SK-N-SH (cell line): ENCODE results near the gene GAP43.

Source experiments
- EP300 ChIP-seq, 2 experiments: IDR thresholded peaks; 2 replicates each; pipeline versions ENCODE4 v1.4.0 to v1.6.1; 2012; ENCODE audit warnings: borderline replicate concordance in 1 of 2, low read depth in 1 of 2, low read length in 1 of 2
- EZH2phosphoT487 ChIP-seq: fragments of 200-600 bp; sonication (generic); IDR thresholded peaks from 2 replicates; pipeline ENCODE4 v1.6.1; 2017; ENCODE audit warnings: low read depth, mixed run types, mild to moderate bottlenecking, antibody characterized with exemption, moderate library complexity, borderline replicate concordance
- FOXM1 ChIP-seq: IDR thresholded peaks from 2 replicates; pipeline ENCODE4 v1.4.0; 2012; ENCODE audit warnings: low read depth, mild to moderate bottlenecking
- MAX ChIP-seq: IDR thresholded peaks from 2 replicates; pipeline ENCODE4 v1.4.0; 2012; ENCODE audit warnings: low read depth
- MXI1 ChIP-seq: IDR thresholded peaks from 2 replicates; pipeline ENCODE4 v1.6.1; 2012; ENCODE audit warnings: mild to moderate bottlenecking, low read depth, low read length, improper control_type of control experiment
- POLR2AphosphoS5 ChIP-seq: IDR thresholded peaks from 2 replicates; pipeline ENCODE4 v1.6.1; 2012; ENCODE audit warnings: low read depth, low read length
- RAD21 ChIP-seq: IDR thresholded peaks from 2 replicates; pipeline ENCODE4 v1.6.1; 2012; ENCODE audit warnings: mild to moderate bottlenecking, low read length
- TAF1 ChIP-seq: IDR thresholded peaks from 2 replicates; pipeline ENCODE4 v1.6.1; 2012; ENCODE audit warnings: low read depth, mild to moderate bottlenecking, low read length, moderate library complexity, borderline replicate concordance
- TEAD4 ChIP-seq: IDR thresholded peaks from 2 replicates; pipeline ENCODE4 v1.4.0; 2012; ENCODE audit warnings: mild to moderate bottlenecking, borderline replicate concordance; ENCODE audit not compliant: insufficient read depth
- USF1 ChIP-seq: IDR thresholded peaks from 2 replicates; pipeline ENCODE4 v1.4.0; 2012; ENCODE audit warnings: low read depth, borderline replicate concordance
- ZBTB33 ChIP-seq: IDR thresholded peaks from 2 replicates; pipeline ENCODE4 v1.4.0; 2012; ENCODE audit warnings: low read depth, borderline replicate concordance
- TF ChIP-seq, protein P1 (sequence below): fragments of 200-600 bp; sonication (generic); IDR thresholded peaks from 2 replicates; pipeline ENCODE4 v1.6.1; 2017; ENCODE audit warnings: antibody characterized with exemption, mild to moderate bottlenecking, moderate library complexity
- TF ChIP-seq, protein P2 (sequence below): IDR thresholded peaks from 2 replicates; pipeline ENCODE4 v1.6.1; 2012; ENCODE audit warnings: mild to moderate bottlenecking, low read depth, low read length, moderate library complexity

DNA sequence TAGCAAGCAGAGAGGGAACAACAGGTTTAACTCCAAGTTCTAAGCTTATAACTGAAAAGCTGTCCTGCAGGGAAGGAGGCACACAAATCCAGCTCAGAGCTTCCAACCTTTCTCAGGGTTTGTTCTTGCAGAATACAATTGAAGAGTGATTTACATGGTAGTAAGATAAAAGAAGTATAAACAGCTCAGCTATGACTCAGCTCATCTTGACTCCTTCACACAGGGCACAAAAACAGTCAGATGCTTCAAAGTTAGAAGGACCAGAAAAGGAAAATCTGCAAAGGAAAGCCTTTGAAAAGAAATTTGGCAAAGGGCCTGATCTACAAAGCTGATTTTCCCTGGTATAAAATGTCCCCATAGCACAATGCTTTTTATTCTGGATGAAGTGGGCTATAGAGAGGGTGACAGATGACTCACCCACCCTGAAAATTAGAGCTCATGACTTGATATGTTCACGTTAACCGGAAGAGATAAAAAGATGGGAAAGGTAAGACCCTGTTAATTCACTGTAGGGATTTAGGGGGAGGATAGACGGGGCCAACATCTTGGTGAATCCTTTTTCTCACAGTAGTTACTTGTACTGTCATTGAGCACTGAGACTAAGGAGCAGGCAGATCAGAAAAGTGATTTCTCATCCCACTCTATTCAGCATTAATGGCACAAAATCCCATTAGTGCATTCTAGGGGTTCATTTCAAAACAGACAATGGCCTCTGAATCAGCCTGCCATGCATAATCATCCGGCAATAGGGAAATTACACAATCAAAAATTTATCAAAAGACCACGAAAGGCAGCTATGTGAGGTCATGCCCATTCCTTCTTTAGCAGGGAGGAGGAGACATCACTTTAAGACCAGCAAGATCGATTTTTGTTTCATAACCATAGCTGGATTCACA lies 143.5 kb downstream of the GAP43 start:
- TF ChIP-seq FOXM1 (no peak), TAF1 (no peak), RAD21 (no peak), TEAD4 (no peak), EZH2phosphoT487 (no peak), ZBTB33 (no peak), POLR2AphosphoS5 (no peak), EP300 (IDR thresholded peaks at IDR 0.05; ENCODE audit: borderline replicate concordance in 1 of 2, low read depth in 1 of 2, low read length in 1 of 2) (no peak), MXI1 (no peak), MAX (no peak), USF1 (no peak)
- TF ChIP-seq, protein P1, sequence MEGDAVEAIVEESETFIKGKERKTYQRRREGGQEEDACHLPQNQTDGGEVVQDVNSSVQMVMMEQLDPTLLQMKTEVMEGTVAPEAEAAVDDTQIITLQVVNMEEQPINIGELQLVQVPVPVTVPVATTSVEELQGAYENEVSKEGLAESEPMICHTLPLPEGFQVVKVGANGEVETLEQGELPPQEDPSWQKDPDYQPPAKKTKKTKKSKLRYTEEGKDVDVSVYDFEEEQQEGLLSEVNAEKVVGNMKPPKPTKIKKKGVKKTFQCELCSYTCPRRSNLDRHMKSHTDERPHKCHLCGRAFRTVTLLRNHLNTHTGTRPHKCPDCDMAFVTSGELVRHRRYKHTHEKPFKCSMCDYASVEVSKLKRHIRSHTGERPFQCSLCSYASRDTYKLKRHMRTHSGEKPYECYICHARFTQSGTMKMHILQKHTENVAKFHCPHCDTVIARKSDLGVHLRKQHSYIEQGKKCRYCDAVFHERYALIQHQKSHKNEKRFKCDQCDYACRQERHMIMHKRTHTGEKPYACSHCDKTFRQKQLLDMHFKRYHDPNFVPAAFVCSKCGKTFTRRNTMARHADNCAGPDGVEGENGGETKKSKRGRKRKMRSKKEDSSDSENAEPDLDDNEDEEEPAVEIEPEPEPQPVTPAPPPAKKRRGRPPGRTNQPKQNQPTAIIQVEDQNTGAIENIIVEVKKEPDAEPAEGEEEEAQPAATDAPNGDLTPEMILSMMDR, result no peak
- TF ChIP-seq, protein P2, sequence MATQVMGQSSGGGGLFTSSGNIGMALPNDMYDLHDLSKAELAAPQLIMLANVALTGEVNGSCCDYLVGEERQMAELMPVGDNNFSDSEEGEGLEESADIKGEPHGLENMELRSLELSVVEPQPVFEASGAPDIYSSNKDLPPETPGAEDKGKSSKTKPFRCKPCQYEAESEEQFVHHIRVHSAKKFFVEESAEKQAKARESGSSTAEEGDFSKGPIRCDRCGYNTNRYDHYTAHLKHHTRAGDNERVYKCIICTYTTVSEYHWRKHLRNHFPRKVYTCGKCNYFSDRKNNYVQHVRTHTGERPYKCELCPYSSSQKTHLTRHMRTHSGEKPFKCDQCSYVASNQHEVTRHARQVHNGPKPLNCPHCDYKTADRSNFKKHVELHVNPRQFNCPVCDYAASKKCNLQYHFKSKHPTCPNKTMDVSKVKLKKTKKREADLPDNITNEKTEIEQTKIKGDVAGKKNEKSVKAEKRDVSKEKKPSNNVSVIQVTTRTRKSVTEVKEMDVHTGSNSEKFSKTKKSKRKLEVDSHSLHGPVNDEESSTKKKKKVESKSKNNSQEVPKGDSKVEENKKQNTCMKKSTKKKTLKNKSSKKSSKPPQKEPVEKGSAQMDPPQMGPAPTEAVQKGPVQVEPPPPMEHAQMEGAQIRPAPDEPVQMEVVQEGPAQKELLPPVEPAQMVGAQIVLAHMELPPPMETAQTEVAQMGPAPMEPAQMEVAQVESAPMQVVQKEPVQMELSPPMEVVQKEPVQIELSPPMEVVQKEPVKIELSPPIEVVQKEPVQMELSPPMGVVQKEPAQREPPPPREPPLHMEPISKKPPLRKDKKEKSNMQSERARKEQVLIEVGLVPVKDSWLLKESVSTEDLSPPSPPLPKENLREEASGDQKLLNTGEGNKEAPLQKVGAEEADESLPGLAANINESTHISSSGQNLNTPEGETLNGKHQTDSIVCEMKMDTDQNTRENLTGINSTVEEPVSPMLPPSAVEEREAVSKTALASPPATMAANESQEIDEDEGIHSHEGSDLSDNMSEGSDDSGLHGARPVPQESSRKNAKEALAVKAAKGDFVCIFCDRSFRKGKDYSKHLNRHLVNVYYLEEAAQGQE, result no peak
